ENCODE data around the gene HINT3. TPM values are rescaled to one million over a fixed set of nuclear protein-coding genes. Genes with fewer than 3 reads are reported as not detected.

Gene HINT3
- total RNA-seq, 4 donors from 2014 or later, result 15.4 to 22.5 (median 20.7) TPM

DNA sequence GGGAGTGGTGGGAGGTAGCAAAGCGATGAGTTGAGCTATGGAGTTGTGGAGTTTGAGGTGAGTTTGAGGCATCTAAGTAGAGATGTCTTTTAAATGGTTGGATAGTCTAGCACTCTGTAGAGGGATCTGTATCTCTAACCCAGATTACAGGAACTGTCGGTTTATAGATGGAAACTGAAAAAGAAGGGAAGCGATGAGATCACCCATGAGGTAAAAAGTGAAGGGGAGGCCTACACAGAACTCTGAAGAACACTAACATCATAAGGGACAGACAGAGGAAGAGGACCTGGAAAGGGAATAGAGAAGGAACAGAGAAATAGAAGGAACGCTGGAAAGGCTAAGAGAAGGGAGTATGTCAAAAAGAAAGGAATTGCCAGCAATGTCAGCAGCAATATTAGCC is 2.5 kb downstream of the HINT3 start:
- 79 to 90% methylated on average over 4 of the region's 4 CpGs for WGBS, 2 donors

DNA sequence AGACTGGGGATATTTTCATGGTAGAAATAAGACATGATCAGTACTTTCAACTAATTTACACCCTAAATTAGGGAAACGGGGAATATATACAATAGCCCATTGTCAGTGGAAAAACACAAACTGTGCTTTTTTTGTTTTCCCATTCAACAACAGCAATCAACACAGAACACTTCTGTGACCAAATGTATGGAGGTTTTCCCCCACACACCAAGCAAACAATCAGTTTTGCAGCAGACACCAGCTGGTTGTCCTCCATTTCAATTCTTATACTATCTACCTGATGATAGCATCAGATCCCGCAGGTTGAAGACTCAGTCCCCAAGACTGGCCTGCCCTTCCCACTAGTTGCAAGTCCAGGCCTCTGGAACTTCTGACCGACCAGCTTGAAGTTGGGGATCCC is 4.5 kb downstream of the HINT3 start:
- H3K36me3 ChIP-seq, result peaks cover 0 to 9% (median 0%) of the 10 kb centered on the region in 3 donors
- intact Hi-C loops (cut with DNase I), result no loop called here
- H3K9me3 ChIP-seq, result no peaks in the 10 kb centered on the region
- peaks cover 13 to 50% (median 18%) of the 10 kb centered on the region in 3 donors for H3K4me1 ChIP-seq
- no peak for DNase-seq
- WGBS, 2 donors, result 88 to 92% methylated on average over 3 of the region's 3 CpGs
- H3K27me3 ChIP-seq, result no peaks in the 10 kb centered on the region
- TF ChIP-seq, protein P1, sequence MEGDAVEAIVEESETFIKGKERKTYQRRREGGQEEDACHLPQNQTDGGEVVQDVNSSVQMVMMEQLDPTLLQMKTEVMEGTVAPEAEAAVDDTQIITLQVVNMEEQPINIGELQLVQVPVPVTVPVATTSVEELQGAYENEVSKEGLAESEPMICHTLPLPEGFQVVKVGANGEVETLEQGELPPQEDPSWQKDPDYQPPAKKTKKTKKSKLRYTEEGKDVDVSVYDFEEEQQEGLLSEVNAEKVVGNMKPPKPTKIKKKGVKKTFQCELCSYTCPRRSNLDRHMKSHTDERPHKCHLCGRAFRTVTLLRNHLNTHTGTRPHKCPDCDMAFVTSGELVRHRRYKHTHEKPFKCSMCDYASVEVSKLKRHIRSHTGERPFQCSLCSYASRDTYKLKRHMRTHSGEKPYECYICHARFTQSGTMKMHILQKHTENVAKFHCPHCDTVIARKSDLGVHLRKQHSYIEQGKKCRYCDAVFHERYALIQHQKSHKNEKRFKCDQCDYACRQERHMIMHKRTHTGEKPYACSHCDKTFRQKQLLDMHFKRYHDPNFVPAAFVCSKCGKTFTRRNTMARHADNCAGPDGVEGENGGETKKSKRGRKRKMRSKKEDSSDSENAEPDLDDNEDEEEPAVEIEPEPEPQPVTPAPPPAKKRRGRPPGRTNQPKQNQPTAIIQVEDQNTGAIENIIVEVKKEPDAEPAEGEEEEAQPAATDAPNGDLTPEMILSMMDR (IDR thresholded peaks at IDR 0.05), result no peak
- no peak for TF ChIP-seq POLR2A (IDR thresholded peaks at IDR 0.05)
- H3K27ac ChIP-seq, result no peak overlapping the region
- H3K4me3 ChIP-seq, result no peak overlapping the region

More for the DNA sequence above, 2.5 kb downstream of the HINT3 start:
- peaks cover 16 to 51% (median 18%) of the 10 kb centered on the region in 3 donors for H3K4me1 ChIP-seq
- TF ChIP-seq POLR2A (IDR thresholded peaks at IDR 0.05), result no peak
- TF ChIP-seq, protein P1 (IDR thresholded peaks at IDR 0.05), result no peak
- intact Hi-C loops (cut with DNase I), result loop anchor here (5.0 to 10.0 kb wide), 3 partner anchors 104 to 644 kb away; no protein-coding TSS in a partner anchor
- no peak for DNase-seq
- H3K27ac ChIP-seq, result no peak overlapping the region
- peaks cover 0 to 9% (median 0%) of the 10 kb centered on the region in 3 donors for H3K36me3 ChIP-seq
- no peaks in the 10 kb centered on the region for H3K27me3 ChIP-seq
- H3K9me3 ChIP-seq, result no peaks in the 10 kb centered on the region
- no peak overlapping the region for H3K4me3 ChIP-seq

DNA sequence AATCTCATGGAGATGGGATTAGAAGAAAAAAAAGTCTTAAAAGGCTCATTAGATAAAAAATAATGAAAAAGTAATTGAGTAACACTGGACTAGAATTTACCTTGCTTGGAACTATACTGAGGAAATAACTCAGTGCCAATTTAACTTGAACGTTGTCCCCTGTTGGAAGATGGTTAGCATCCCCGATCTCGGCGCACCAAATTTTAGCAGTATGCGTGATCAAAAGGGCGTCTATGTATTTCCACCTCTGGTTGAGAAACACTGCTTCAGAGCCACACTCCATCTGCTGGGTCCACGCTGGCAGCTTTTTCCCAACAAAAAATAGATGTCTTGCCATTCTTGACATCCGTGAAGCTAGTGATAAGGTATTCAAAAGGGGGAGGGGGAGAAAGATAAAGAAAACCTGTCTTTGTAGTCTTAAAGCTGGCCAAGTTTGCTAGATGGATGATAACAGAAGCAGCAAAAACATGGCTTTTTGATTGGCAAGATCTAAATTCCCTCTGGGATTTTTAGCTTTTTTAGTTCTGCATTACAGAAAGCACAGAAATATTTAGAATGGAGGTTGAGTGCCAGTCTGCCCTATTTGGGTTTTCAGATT is 6.4 kb downstream of the HINT3 start:
- intact Hi-C loops (cut with DNase I), result no loop called here
- Histone ChIP-seq H3K9me3 (no peaks in the 10 kb centered on the region), H3K36me3 (peaks cover 0 to 23% (median 0%) of the 10 kb centered on the region in 3 donors), H3K27ac (no peak overlapping the region), H3K27me3 (no peaks in the 10 kb centered on the region), H3K4me3 (no peak overlapping the region), H3K4me1 (peaks cover 11 to 41% (median 18%) of the 10 kb centered on the region in 3 donors)
- no peak for TF ChIP-seq POLR2A (IDR thresholded peaks at IDR 0.05)
- TF ChIP-seq, protein P1 (IDR thresholded peaks at IDR 0.05), result no peak
- no peak for DNase-seq
- 88% methylated on average over 8 of the region's 8 CpGs for WGBS, 2 donors

- intact Hi-C loops (cut with DNase I), result no loop called here
- H3K36me3 ChIP-seq, result peaks cover 0 to 31% (median 0%) of the 10 kb centered on the region in 3 donors
- H3K27me3 ChIP-seq, result no peaks in the 10 kb centered on the region
- H3K9me3 ChIP-seq, result no peaks in the 10 kb centered on the region
- DNase-seq, result no peak
- no peak overlapping the region for H3K4me3 ChIP-seq
- TF ChIP-seq, protein P1 (IDR thresholded peaks at IDR 0.05), result no peak
- TF ChIP-seq POLR2A (IDR thresholded peaks at IDR 0.05), result no peak
- peaks cover 6 to 33% (median 12%) of the 10 kb centered on the region in 3 donors for H3K4me1 ChIP-seq
- no peak overlapping the region for H3K27ac ChIP-seq
- WGBS, 2 donors, result 78 to 94% methylated on average over 2 of the region's 2 CpGs
Measured at GRCh38 chr6:125963817-125964216, 7.2 kb downstream of the HINT3 start.

DNA sequence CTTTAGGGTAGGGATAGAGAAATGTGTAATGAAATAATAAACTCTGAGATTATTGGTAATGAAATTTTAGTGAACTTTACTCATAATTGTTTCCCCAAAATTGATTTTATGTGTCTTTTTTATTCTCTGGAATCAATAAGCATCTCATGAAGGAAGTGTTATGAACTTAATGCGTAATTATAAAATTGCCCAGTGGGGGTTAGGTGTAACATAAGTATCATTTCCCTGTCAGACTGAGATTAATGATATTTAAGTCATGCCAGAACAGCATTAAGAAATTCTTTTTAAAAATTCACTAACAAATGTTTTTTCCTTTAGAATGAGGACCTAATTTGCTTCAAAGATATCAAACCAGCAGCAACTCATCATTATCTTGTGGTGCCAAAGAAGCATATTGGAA is 10.0 kb downstream of the HINT3 start:
- Histone ChIP-seq H3K9me3 (no peaks in the 10 kb centered on the region), H3K4me3 (no peak overlapping the region), H3K27ac (no peak overlapping the region), H3K27me3 (no peaks in the 10 kb centered on the region), H3K4me1 (peaks cover 0 to 8% (median 0%) of the 10 kb centered on the region in 3 donors), H3K36me3 (peaks cover 0 to 35% (median 0%) of the 10 kb centered on the region in 3 donors)
- no peak for DNase-seq
- intact Hi-C loops (cut with DNase I), result no loop called here
- WGBS, 2 donors, result 91 to 94% methylated on average over 1 of the region's 1 CpG
- TF ChIP-seq POLR2A (IDR thresholded peaks at IDR 0.05), result no peak
- TF ChIP-seq, protein P1 (IDR thresholded peaks at IDR 0.05), result no peak
